Cerebellar nuclear complex (tissue), 1 donor: ENCODE measurements around the gene FANCF.
"Not testable (repeated sequence)": the region's sequence is repeated elsewhere in the genome, so short reads cannot be mapped to it uniquely, and the experiment has no call there.

Experiments used
- DNase-seq, 2 experiments: peaks; one replicate each; lab custom pipeline; 2025; lab: John Stamatoyannopoulos, UW

FANCF gene

GRCh38 chr11:22625448-22626287, at the start of gene FANCF:
Gene FANCF, minus strand, starts transcription at chr11:22625823. Its CDS starts 13 bp downstream, at chr11:22625810.
- peak in 1 of 2 experiments; percentile 70 for DNase-seq

GRCh38 chr11:22674470-22675439, 49.1 kb upstream of the FANCF start:
- no peak for DNase-seq

GRCh38 chr11:22671751-22672150, 46.1 kb upstream of the FANCF start:
- DNase-seq = no peak

GRCh38 chr11:22670830-22671229, 45.2 kb upstream of the FANCF start:
- DNase-seq = no peak

- no peak for DNase-seq
Measured at GRCh38 chr11:22669368-22669767, 43.7 kb upstream of the FANCF start.

GRCh38 chr11:22668005-22668796, 42.6 kb upstream of the FANCF start:
- DNase-seq = no peak

- DNase-seq = no peak
Measured at GRCh38 chr11:22666688-22667439, 41.2 kb upstream of the FANCF start.

- DNase-seq = no peak
Measured at GRCh38 chr11:22666325-22666687, 40.7 kb upstream of the FANCF start, which contains the start of gene GAS2. Gene GAS2, plus strand, starts transcription at chr11:22666611. Its CDS starts 8,259 bp downstream, at chr11:22674870.

GRCh38 chr11:22659783-22660182, 34.2 kb upstream of the FANCF start:
- DNase-seq = no peak

GRCh38 chr11:22657101-22657694, 31.6 kb upstream of the FANCF start:
- no peak for DNase-seq

- no peak for DNase-seq
Measured at GRCh38 chr11:22656130-22656529, 30.5 kb upstream of the FANCF start.

- not testable (repeated sequence) for DNase-seq
Measured at GRCh38 chr11:22652346-22652745, 26.7 kb upstream of the FANCF start.

GRCh38 chr11:22641559-22641958, 15.9 kb upstream of the FANCF start:
- DNase-seq = no peak

- DNase-seq = no peak
Measured at GRCh38 chr11:22640862-22641261, 15.2 kb upstream of the FANCF start.

- DNase-seq = no peak
Measured at GRCh38 chr11:22635689-22636088, 10.1 kb upstream of the FANCF start.

- no peak for DNase-seq
Measured at GRCh38 chr11:22634897-22635629, 9.4 kb upstream of the FANCF start.

GRCh38 chr11:22633354-22633902, 7.8 kb upstream of the FANCF start:
- no peak for DNase-seq

- DNase-seq = no peak
Measured at GRCh38 chr11:22627421-22627820, 1.8 kb upstream of the FANCF start.

GRCh38 chr11:22626573-22627239, 1.1 kb upstream of the FANCF start:
- DNase-seq = no peak
